Measurements from ENCODE around the gene ADAM22.

- TF ChIP-seq CTCF (IDR thresholded peaks at IDR 0.05) (no peak), POLR2A (IDR thresholded peaks at IDR 0.05) (no peak)
Observed at GRCh38 chr7:88155756-88156155, 221.7 kb downstream of the ADAM22 start.

Measured in ovary (tissue), 3 donors.